Esophagus (tissue), 2 donors: ENCODE measurements around the gene ARL8A. TPM values are rescaled to one million over a fixed set of nuclear protein-coding genes. Genes with fewer than 3 reads are reported as not detected.
"Not testable (repeated sequence)": the region's sequence is repeated elsewhere in the genome, so short reads cannot be mapped to it uniquely, and the experiment has no call there.

Experiments
- H3K27ac ChIP-seq, 2 donors: one replicate each; pipeline ENCODE4 v1.5.1; 2013; ENCODE audit warnings: low read depth in 2 of 2, mild to moderate bottlenecking in 2 of 2, inconsistent platforms in 1 of 2, low read length in 1 of 2, moderate library complexity in 1 of 2
- H3K27me3 ChIP-seq, 2 donors: one replicate each; pipeline ENCODE4 v1.6.1; 2013; ENCODE audit warnings: low read length in 2 of 2, control low read depth in 1 of 2, mild to moderate bottlenecking in 1 of 2; ENCODE audit not compliant: insufficient read depth in 2 of 2, control insufficient read depth in 1 of 2
- H3K36me3 ChIP-seq, 2 donors: one replicate each; pipeline ENCODE4 v1.6.1; 2013; ENCODE audit warnings: low read length in 1 of 2; ENCODE audit not compliant: control insufficient read depth in 2 of 2, insufficient read depth in 2 of 2
- H3K4me1 ChIP-seq, 2 donors: one replicate each; pipeline ENCODE4 v1.6.1; 2013; ENCODE audit warnings: low read length in 1 of 2; ENCODE audit not compliant: control insufficient read depth in 2 of 2, insufficient read depth in 2 of 2
- H3K4me3 ChIP-seq, 2 donors: one replicate each; pipeline ENCODE4 v1.5.1; 2013; ENCODE audit warnings: low read length in 2 of 2, mild to moderate bottlenecking in 2 of 2, low read depth in 1 of 2, moderate library complexity in 1 of 2
- H3K9me3 ChIP-seq, 2 donors: one replicate each; pipeline ENCODE4 v1.6.1; 2013; ENCODE audit warnings: mild to moderate bottlenecking in 2 of 2, low read depth in 1 of 2, low read length in 1 of 2, moderate library complexity in 1 of 2; ENCODE audit not compliant: control insufficient read depth in 2 of 2, insufficient read depth in 1 of 2
- WGBS, 2 donors: extraction: QIAGEN DNeasy Blood & Tissue Kit; methylation state at CpG; one replicate each; pipeline ENCODE4 v1.1.7; 2013; 5-methylcytosine and 5-hydroxymethylcytosine counted together
- polyA plus RNA-seq, 2 donors: library from polyadenylated mRNA; stranded (reverse); fragments of 200-250 nt; gene quantifications; one replicate each; pipeline ENCODE4 v1.2.3, GENCODE V29; 2013
- donor health status: healthy with polysubstance abuse.
- donor health status: Bipolar disorder and iron deficiency.

ARL8A gene
- polyA plus RNA-seq, 2 donors = 18.3 to 18.6 TPM

DNA sequence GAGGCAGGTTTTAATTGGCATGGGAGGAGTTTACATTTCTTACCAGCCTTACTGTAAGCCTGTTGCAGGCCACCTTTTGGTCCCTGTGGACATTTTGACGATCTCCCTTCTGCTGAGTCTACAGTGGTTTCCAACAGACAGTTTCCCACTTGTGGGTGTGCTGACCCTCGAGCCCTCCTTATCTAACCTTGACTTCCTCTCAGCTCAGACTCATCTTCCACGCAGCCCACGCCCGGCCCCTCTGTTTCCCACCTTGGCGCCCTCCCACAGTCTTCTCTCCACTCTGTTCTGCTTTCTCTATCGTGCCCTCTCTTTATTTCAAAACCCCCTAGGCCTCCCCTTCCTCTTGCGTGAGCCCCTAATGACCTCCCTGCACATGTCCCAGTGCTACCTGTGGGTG is 6.1 kb upstream of the ARL8A start:
- H3K4me1 ChIP-seq = peaks cover 0 to 4% of the 10 kb centered on the region in 2 donors
- H3K9me3 ChIP-seq = no peaks in the 10 kb centered on the region
- no peak overlapping the region for H3K27ac ChIP-seq
- no peaks in the 10 kb centered on the region for H3K27me3 ChIP-seq
- no peak overlapping the region for H3K4me3 ChIP-seq
- 88 to 92% methylated on average over 8 of the region's 8 CpGs for WGBS, 2 donors
- no peaks in the 10 kb centered on the region for H3K36me3 ChIP-seq

DNA sequence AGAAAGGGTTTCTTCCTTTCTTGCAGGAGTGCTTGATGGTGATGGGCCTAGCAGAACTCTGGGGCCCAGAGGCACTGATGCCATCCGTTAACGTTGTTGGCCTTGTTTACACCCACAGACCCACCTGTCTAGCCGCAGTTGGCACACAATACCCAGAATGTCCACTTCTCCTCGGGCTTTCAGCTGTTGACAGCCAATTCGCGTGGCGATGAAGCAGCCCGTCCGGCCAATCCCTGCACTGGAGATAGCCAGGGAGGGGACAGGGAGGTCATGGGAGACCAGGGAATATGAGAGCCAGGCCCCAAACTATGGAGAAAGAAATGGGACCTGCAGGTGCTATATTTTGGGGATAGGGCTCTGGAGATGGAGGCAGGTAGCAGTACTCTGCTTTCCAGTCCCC is 5.7 kb upstream of the ARL8A start:
- 90% methylated on average over 9 of the region's 9 CpGs for WGBS, 2 donors
- no peaks in the 10 kb centered on the region for H3K27me3 ChIP-seq
- no peak overlapping the region for H3K27ac ChIP-seq
- no peaks in the 10 kb centered on the region for H3K36me3 ChIP-seq
- peaks cover 0 to 2% of the 10 kb centered on the region in 2 donors for H3K4me1 ChIP-seq
- no peak overlapping the region for H3K4me3 ChIP-seq
- H3K9me3 ChIP-seq = no peaks in the 10 kb centered on the region

DNA sequence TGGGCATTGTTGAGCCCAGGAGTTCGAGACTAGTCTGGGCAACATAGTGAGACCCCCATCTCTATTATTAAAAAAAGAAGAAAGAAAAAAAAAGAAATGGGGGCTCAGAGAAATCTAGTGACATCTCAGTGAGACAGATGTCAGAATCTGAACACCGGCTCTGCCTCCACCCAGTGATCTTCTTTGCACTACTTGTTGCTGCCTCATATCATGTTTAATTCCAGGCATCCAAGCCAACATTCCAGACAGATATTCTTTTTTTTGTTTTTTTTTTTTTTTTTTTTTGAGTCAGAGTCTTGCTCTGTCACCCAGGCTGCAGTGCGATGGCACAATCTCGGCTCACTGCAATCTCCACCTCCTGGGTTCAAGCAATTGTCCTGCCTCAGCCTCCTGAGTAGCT is 5.0 kb upstream of the ARL8A start:
- no peaks in the 10 kb centered on the region for H3K27me3 ChIP-seq
- H3K36me3 ChIP-seq = no peaks in the 10 kb centered on the region
- no peak overlapping the region for H3K27ac ChIP-seq
- WGBS, 2 donors = 85 to 93% methylated on average over 4 of the region's 4 CpGs
- no peaks in the 10 kb centered on the region for H3K9me3 ChIP-seq
- H3K4me3 ChIP-seq = no peak overlapping the region
- H3K4me1 ChIP-seq = no peaks in the 10 kb centered on the region

DNA sequence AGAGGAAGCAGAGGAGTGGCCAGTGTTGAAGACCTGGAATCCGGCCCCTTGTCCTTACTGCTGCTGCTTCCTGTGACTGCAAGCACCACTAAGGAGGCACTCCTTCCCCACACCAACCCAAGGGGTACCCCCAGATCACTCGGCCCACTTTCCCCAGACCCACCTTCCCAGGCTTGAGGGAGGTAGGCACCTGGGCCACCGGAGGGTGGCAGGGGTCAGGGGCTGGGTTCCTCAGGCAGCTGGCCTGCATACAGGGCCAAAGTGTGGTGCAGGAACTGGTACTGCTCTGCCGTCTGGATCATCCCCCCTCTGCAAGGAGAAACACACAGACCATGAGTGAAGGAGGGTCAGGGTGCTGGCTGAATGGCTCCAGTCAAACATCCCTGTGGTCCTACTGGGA is 3.9 kb upstream of the ARL8A start:
- no peaks in the 10 kb centered on the region for H3K36me3 ChIP-seq
- no peak overlapping the region for H3K4me3 ChIP-seq
- H3K9me3 ChIP-seq = no peaks in the 10 kb centered on the region
- H3K27me3 ChIP-seq = no peaks in the 10 kb centered on the region
- H3K4me1 ChIP-seq = peaks cover 0 to under 1% of the 10 kb centered on the region in 2 donors
- 88 to 91% methylated on average over 4 of the region's 4 CpGs for WGBS, 2 donors
- H3K27ac ChIP-seq = no peak overlapping the region

DNA sequence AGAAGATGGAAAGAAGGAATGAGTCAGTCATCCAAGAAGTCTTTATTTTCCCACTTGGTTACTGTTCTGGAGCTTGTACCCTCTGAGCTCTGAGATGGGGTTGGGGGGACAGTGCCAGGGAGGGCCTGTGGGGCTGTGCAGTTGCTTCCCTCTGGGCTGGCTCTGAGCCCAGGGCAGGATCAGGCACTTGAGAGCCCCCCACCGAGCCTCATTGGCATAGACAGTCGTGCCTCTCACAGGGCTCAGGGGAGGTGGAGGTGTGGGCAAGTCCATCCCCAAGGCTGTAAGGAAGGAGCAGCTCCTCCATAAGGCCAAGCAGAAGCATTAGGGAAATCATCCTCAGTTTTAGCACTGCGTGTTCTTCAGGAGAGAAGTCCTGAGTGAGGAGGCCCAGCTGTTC is 2.5 kb upstream of the ARL8A start:
- peaks cover 0 to 8% of the 10 kb centered on the region in 2 donors for H3K4me1 ChIP-seq
- H3K27me3 ChIP-seq = no peaks in the 10 kb centered on the region
- WGBS, 2 donors = 68 to 73% methylated on average over 3 of the region's 3 CpGs
- no peaks in the 10 kb centered on the region for H3K9me3 ChIP-seq
- H3K36me3 ChIP-seq = no peaks in the 10 kb centered on the region
- no peak overlapping the region for H3K4me3 ChIP-seq
- H3K27ac ChIP-seq = no peak overlapping the region

DNA sequence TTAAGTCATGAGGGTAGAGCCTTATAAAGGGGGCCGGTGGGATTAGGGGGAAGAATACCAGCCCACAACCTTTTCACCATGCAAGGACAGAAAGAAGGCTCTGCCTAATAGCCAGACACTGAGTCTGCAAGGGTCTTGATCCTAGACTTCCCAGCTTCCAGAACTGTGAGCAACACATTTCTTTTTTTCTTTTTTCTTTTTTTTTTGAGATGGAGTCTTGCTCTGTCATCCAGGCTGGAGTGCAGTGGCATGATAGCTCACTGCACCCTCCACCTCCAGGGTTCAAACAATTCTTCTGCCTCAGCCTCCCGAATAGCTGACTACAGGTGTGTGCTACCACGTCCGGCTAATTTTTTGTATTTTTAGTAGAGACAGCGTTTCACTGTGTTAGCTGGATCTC is 1.7 kb upstream of the ARL8A start:
- no peaks in the 10 kb centered on the region for H3K27me3 ChIP-seq
- H3K9me3 ChIP-seq = no peaks in the 10 kb centered on the region
- H3K4me1 ChIP-seq = peaks cover 0 to 8% of the 10 kb centered on the region in 2 donors
- H3K4me3 ChIP-seq = no peak overlapping the region
- no peak overlapping the region for H3K27ac ChIP-seq
- WGBS, 2 donors = 90 to 94% methylated on average over 5 of the region's 5 CpGs
- no peaks in the 10 kb centered on the region for H3K36me3 ChIP-seq

DNA sequence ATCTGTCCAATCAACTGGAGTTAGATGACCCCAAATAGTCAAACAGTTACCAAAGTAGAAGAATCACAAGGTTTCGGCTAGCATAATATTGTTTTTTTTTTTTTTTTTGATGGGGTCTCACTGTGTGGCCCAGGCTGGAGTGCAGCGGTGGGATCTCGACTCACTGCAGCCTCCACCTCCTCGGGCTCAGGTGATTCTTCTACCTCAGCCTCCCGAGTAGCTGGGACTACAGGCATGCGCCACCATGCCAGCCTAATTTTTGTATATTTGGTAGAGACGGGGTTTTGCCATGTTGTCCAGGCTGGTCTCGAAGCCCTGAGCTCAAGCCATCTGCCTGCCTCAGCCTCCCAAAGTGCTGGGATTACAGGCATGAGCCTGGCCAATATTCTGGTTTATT is 1.2 kb upstream of the ARL8A start:
- not testable (repeated sequence) for H3K27ac ChIP-seq, H3K4me1 ChIP-seq, H3K4me3 ChIP-seq, H3K9me3 ChIP-seq, H3K27me3 ChIP-seq, H3K36me3 ChIP-seq
- WGBS, 2 donors = 87 to 91% methylated on average over 8 of the region's 8 CpGs

DNA sequence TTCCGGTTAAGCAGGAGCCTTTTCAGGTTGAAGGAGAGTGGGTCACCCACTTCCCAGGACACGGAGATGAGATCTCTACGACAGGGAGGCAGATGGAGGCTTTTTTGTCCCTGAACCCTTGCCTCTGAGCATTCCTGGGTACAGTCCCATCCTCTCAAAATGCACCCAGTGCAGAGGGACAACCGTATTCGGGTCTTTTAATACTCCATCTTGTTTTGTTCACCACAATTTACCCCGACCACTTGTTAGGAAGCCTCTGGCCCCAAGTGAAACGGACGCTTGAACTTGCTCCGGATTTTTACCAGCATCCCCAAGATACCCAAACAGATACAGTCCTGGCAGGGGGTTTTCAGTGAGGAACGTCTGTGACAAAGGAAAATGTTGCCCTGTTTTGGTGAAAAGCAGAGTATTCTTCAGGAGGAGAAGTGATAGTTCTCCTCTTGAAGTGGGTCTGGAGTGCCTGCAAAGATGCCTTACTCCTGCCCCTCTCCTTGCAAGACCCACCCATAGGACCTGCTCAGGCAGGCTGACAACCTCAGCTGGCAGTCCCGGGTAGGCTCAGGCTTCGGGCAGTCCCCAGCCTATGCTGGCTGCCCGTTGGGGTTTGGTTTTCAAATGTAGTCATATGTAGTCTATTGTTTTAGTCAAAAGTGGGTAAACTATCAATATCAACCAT is 669 bp upstream of the ARL8A start:
- Histone ChIP-seq H3K9me3 (no peaks in the 10 kb centered on the region), H3K4me1 (peaks cover 0 to 8% of the 10 kb centered on the region in 2 donors), H3K36me3 (no peaks in the 10 kb centered on the region), H3K4me3 (peak overlapping the region; percentile 89 to 94), H3K27me3 (no peaks in the 10 kb centered on the region), H3K27ac (peak overlapping the region; percentile 72 to 89)
- 4 to 6% methylated on average over 13 of the region's 13 CpGs for WGBS, 2 donors

DNA sequence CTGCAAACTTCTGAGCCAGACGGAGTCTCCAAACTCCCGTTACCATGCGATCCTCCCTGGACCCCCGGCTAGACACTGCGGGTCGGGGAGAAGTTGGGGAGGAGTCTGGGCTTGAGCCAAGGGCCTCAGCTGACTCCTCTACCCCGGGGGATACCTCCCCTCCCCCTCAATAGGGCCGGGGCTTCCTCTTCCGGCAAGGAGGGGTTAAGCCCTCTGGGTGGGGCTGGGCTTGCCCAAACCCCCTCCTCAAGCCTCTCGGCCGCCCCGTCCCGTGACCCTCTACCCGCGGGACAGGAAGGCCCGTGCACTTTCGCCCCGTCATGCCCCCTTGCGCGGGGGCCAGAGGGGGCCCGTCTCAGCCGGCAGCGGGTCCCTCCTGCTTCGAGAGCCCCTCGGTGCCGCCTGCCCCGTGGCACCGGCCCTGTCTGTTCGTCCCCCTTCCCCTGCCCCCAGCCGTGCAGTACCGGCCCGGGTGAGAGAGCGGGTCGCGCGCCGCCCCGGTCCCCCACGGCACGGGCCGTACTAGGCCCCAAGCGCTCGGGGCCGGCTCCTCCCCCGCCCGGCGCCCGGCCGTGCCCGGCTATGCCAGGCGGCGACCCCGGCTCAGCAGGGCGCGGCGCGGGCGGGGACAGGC is 652 bp downstream of the ARL8A start:
- H3K9me3 ChIP-seq = no peaks in the 10 kb centered on the region
- H3K27ac ChIP-seq = peak overlapping the region; percentile 72 to 89
- H3K4me3 ChIP-seq = peak overlapping the region; percentile 89 to 94
- peaks cover 0 to 8% of the 10 kb centered on the region in 2 donors for H3K4me1 ChIP-seq
- 0 to 1% methylated on average over 43 to 58 of the region's 58 CpGs for WGBS, 2 donors
- H3K36me3 ChIP-seq = no peaks in the 10 kb centered on the region
- H3K27me3 ChIP-seq = no peaks in the 10 kb centered on the region
